HT-29 (cell line): ENCODE data around the gene ZCCHC14. TPM values are rescaled to one million over a fixed set of nuclear protein-coding genes. Genes with fewer than 3 reads are reported as not detected.
"Not testable (repeated sequence)": the region's sequence is repeated elsewhere in the genome, so short reads cannot be mapped to it uniquely, and the experiment has no call there.

Source experiments
- DNase-seq: peaks from one replicate; pipeline ENCODE4 v3.0.0-alpha.2; 2015; ENCODE audit warnings: low spot score
- total RNA-seq: library from RNA; depleted of rRNA; stranded (reverse); fragments of >200 nt; shearing (Covaris generic); gene quantifications from 2 replicates; pipeline ENCODE4 v1.2.3, GENCODE V29; 2014

Gene ZCCHC14
- total RNA-seq, 1 experiment from 2014 or later: 13.8 TPM

- not testable (repeated sequence) for DNase-seq
These were observed 4.4 kb upstream of the ZCCHC14 start for GRCh38 chr16:87497023-87497766.

- no peak for DNase-seq
These were observed 3.6 kb upstream of the ZCCHC14 start for GRCh38 chr16:87496447-87496801.

GRCh38 chr16:87495578-87496446 lies 3.0 kb upstream of the ZCCHC14 start:
- DNase-seq: no peak

GRCh38 chr16:87493608-87494280 lies 920 bp upstream of the ZCCHC14 start:
- DNase-seq: peak; percentile 29

GRCh38 chr16:87492291-87492630 lies 563 bp downstream of the ZCCHC14 start:
- no peak for DNase-seq

- DNase-seq: peak; percentile 36
These were observed 1.1 kb downstream of the ZCCHC14 start for GRCh38 chr16:87491522-87492290.

- DNase-seq: peak; percentile 43
These were observed 1.9 kb downstream of the ZCCHC14 start for GRCh38 chr16:87490799-87491521.

GRCh38 chr16:87490096-87490798 lies 2.6 kb downstream of the ZCCHC14 start:
- DNase-seq: peak; percentile 12

- no peak for DNase-seq
These were observed 3.3 kb downstream of the ZCCHC14 start for GRCh38 chr16:87489434-87490045.

- not testable (repeated sequence) for DNase-seq
These were observed 3.9 kb downstream of the ZCCHC14 start for GRCh38 chr16:87488960-87489359.

GRCh38 chr16:87487361-87487924 lies 5.4 kb downstream of the ZCCHC14 start:
- DNase-seq: peak; percentile 86

GRCh38 chr16:87486713-87487247 lies 6.0 kb downstream of the ZCCHC14 start:
- no peak for DNase-seq

GRCh38 chr16:87486282-87486681 lies 6.5 kb downstream of the ZCCHC14 start:
- DNase-seq: no peak

- not testable (repeated sequence) for DNase-seq
These were observed 7.0 kb downstream of the ZCCHC14 start for GRCh38 chr16:87485792-87486191.

- DNase-seq: no peak
These were observed 8.1 kb downstream of the ZCCHC14 start for GRCh38 chr16:87484487-87485331.

GRCh38 chr16:87483481-87483880 lies 9.3 kb downstream of the ZCCHC14 start:
- DNase-seq: no peak

GRCh38 chr16:87482670-87483069 lies 10.2 kb downstream of the ZCCHC14 start:
- DNase-seq: not testable (repeated sequence)

GRCh38 chr16:87482266-87482665 lies 10.6 kb downstream of the ZCCHC14 start:
- no peak for DNase-seq
